GM12891 (cell line): ENCODE results near the gene ACTA2.

Experiments
- POLR2A ChIP-seq: IDR thresholded peaks from 2 replicates; pipeline ENCODE4 v1.6.1; 2011; ENCODE audit warnings: low read depth, low read length, control low read depth
- POLR2AphosphoS5 ChIP-seq: IDR thresholded peaks from 2 replicates; pipeline ENCODE4 v1.6.1; 2011; ENCODE audit warnings: low read depth, low read length, control low read depth
- SPI1 ChIP-seq: IDR thresholded peaks from 2 replicates; pipeline ENCODE4 v1.6.1; 2011; ENCODE audit warnings: low read depth, low read length, control low read depth
- TAF1 ChIP-seq: IDR thresholded peaks from 2 replicates; pipeline ENCODE4 v1.6.1; 2011; ENCODE audit warnings: low read depth, low read length, control low read depth

- TF ChIP-seq POLR2AphosphoS5 (no peak), TAF1 (no peak), POLR2A (no peak), SPI1 (no peak)
Observed at GRCh38 chr10:88952647-88953111, at the start of gene ACTA2.
